ENCODE data around the gene NRCAM. TPM values are rescaled to one million over a fixed set of nuclear protein-coding genes. Genes with fewer than 3 reads are reported as not detected.

The NRCAM gene
- total and polyA plus RNA-seq, 8 donors = 10.6 to 36.7 (median 16.2) TPM

- no peak for DNase-seq
- no peaks in the 10 kb centered on the region for H3K4me1 ChIP-seq
- ATAC-seq = no peak
- intact Hi-C loops (cut with DNase I) = no loop called here
- H3K27ac ChIP-seq = no peak overlapping the region
- H3K36me3 ChIP-seq = no peaks in the 10 kb centered on the region
- no peak for TF ChIP-seq CTCF (IDR thresholded peaks at IDR 0.05)
- H3K4me3 ChIP-seq = no peak overlapping the region
- no peaks in the 10 kb centered on the region for H3K9me3 ChIP-seq
- no peaks in the 10 kb centered on the region for H3K27me3 ChIP-seq
These were observed 204.1 kb downstream of the NRCAM start for GRCh38 chr7:108252177-108252576.

GRCh38 chr7:108251700-108252099, 204.5 kb downstream of the NRCAM start:
- DNase-seq (no peak), ATAC-seq (no peak)
- TF ChIP-seq CTCF (IDR thresholded peaks at IDR 0.05) = no peak
- no peak overlapping the region for H3K4me3 ChIP-seq
- no peaks in the 10 kb centered on the region for H3K27me3 ChIP-seq
- H3K4me1 ChIP-seq = no peaks in the 10 kb centered on the region
- intact Hi-C loops (cut with DNase I) = no loop called here
- no peak overlapping the region for H3K27ac ChIP-seq
- no peaks in the 10 kb centered on the region for H3K36me3 ChIP-seq
- no peaks in the 10 kb centered on the region for H3K9me3 ChIP-seq

GRCh38 chr7:108249453-108249852, 206.8 kb downstream of the NRCAM start:
- no peak overlapping the region for H3K4me3 ChIP-seq
- no peak overlapping the region for H3K27ac ChIP-seq
- no peak for TF ChIP-seq CTCF (IDR thresholded peaks at IDR 0.05)
- H3K9me3 ChIP-seq = no peaks in the 10 kb centered on the region
- H3K27me3 ChIP-seq = no peaks in the 10 kb centered on the region
- H3K4me1 ChIP-seq = no peaks in the 10 kb centered on the region
- ATAC-seq (no peak), DNase-seq (no peak)
- H3K36me3 ChIP-seq = no peaks in the 10 kb centered on the region
- intact Hi-C loops (cut with DNase I) = no loop called here

DNA sequence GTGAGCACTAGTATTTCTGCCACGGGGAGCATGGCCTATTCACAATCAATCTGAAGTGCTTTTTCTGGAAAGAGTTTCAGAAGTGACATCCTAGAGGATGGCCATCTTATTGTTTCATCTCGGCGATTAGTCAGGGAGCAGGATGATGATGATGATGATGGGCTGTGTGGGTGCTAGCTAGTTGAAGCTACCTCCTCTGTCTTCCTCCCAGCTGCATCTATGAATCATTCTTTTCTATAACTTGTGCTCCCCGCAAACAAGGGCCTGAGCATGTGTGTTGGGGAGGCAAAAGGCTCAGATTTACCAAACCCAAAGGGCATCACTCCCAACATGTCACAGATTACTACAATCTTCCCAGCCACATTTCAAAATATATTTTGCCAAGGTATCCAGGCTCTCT, 207.4 kb downstream of the NRCAM start:
- Histone ChIP-seq H3K9me3 (no peaks in the 10 kb centered on the region), H3K4me3 (no peak overlapping the region), H3K4me1 (no peaks in the 10 kb centered on the region), H3K36me3 (no peaks in the 10 kb centered on the region), H3K27me3 (no peaks in the 10 kb centered on the region), H3K27ac (no peak overlapping the region)
- DNase-seq (no peak), ATAC-seq (no peak)
- intact Hi-C loops (cut with DNase I) = no loop called here
- TF ChIP-seq CTCF (IDR thresholded peaks at IDR 0.05) = no peak

DNA sequence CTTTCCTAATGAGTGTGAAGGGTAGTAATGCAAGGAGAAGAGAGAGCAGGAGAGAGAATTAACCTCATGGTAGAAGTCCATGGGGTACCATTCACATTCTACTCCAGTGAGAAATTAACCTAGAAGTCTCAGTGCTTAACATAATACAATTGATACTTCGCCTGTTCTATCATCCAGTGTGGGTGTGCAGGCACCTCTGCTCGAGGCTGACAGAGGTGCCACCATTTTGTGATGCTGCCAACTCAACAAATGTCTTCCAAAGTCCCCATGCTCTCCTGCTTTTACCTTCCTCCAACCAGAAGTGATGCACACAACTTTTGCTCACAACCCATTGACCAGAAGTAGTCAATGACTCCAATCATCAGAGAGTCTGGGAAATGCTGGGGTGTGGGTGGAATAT, 207.8 kb downstream of the NRCAM start:
- no peak overlapping the region for H3K27ac ChIP-seq
- H3K36me3 ChIP-seq = no peaks in the 10 kb centered on the region
- no peaks in the 10 kb centered on the region for H3K9me3 ChIP-seq
- TF ChIP-seq CTCF (IDR thresholded peaks at IDR 0.05) = no peak
- ATAC-seq = no peak
- DNase-seq = no peak
- no peaks in the 10 kb centered on the region for H3K27me3 ChIP-seq
- no peak overlapping the region for H3K4me3 ChIP-seq
- intact Hi-C loops (cut with DNase I) = no loop called here
- no peaks in the 10 kb centered on the region for H3K4me1 ChIP-seq
